Kidney (tissue), 14 donors: Measurements from ENCODE around the gene C2CD3. TPM values are rescaled to one million over a fixed set of nuclear protein-coding genes. Genes with fewer than 3 reads are reported as not detected.
A peak's percentile ranks its signal among the peaks of the same experiment; 100 is the strongest.

Experiments used
- DNase-seq, 5 donors: peaks; one replicate each; pipeline ENCODE4 v3.0.0-alpha.2; 2013 to 2020
- FAIRE-seq: peaks from 2 replicates; lab custom pipeline; 2012; peaks lifted over from hg19 to GRCh38; lab: Jason Lieb, UNC
- H3K27ac ChIP-seq, 2 donors: one replicate each; pipeline ENCODE4 v1.7.0; 2013; ENCODE audit warnings: low read depth in 2 of 2, low read length in 2 of 2, inconsistent platforms in 1 of 2
- H3K27me3 ChIP-seq: one replicate; pipeline ENCODE4 v1.7.1; 2013; ENCODE audit warnings: low read length, inconsistent platforms; ENCODE audit not compliant: control insufficient read depth, insufficient read depth
- H3K36me3 ChIP-seq, 3 donors: one replicate each; pipeline versions ENCODE4 v1.7.0 to v1.7.1; 2013; ENCODE audit warnings: low read length in 3 of 3, control low read depth in 1 of 3, inconsistent platforms in 1 of 3; ENCODE audit not compliant: insufficient read depth in 3 of 3, control insufficient read depth in 2 of 3
- H3K4me1 ChIP-seq, 3 donors: one replicate each; pipeline versions ENCODE4 v1.7.0 to v1.7.1; 2013; ENCODE audit warnings: low read length in 3 of 3, inconsistent platforms in 1 of 3, low read depth in 1 of 3; ENCODE audit not compliant: control insufficient read depth in 2 of 3, insufficient read depth in 2 of 3
- H3K4me3 ChIP-seq, 3 donors: one replicate each; pipeline versions ENCODE4 v1.7.0 to v1.8.1; 2013; ENCODE audit warnings: low read length in 3 of 3, control low read depth in 1 of 3, inconsistent platforms in 1 of 3
- H3K9ac ChIP-seq, 3 donors: one replicate each; pipeline versions ENCODE4 v1.7.0 to v1.7.1; 2013; ENCODE audit warnings: low read length in 3 of 3, control low read depth in 1 of 3, inconsistent platforms in 1 of 3
- H3K9me3 ChIP-seq, 3 donors: one replicate each; pipeline versions ENCODE4 v1.7.0 to v1.7.1; 2013; ENCODE audit warnings: low read length in 3 of 3, control low read depth in 1 of 3, inconsistent platforms in 1 of 3; ENCODE audit not compliant: control insufficient read depth in 2 of 3, insufficient read depth in 1 of 3
- intact Hi-C: fragments of 100-400 bp; cut with DNase I; formaldehyde crosslinking; loops from one replicate; pipeline ENCODE4 v1.11.1; 2022
- polyA plus RNA-seq: library from polyadenylated mRNA; stranded (reverse); fragments of 350-450 nt; fragmentation: Illumina TruSeq; extraction: RNeasy Lipid Tissue Mini Kit (QIAGEN cat#74804); gene quantifications from one replicate; pipeline ENCODE4 v1.2.3, GENCODE V29; 2014; ENCODE audit warnings: low read depth, low replicate concordance; ENCODE audit not compliant: insufficient read depth
- total RNA-seq: library from RNA; stranded (reverse); fragmentation: NEBNext Ultra II Directional; extraction: Animal tissue kit (Norgen Biotek cat#: 25700); gene quantifications from one replicate; pipeline ENCODE4 v1.2.1, GENCODE V29; 2021
- TF ChIP-seq, protein P1 (sequence below): IDR thresholded peaks from 3 replicates; pipeline ENCODE4 v1.5.1; 2012; ENCODE audit warnings: mild to moderate bottlenecking, moderate library complexity, borderline replicate concordance; ENCODE audit not compliant: insufficient read depth; ENCODE audit errors: extremely low read depth
- donor health status: control.
- donor health status: control.
- donor health status: control.
- donor health status: control.
- donor health status: control.
- donor health status: DM: yes; HTN: yes; CAD: no.
- donor health status: Normal renal cell carcinoma (clear cell type).

Gene C2CD3
- total and polyA plus RNA-seq, 2 donors from 2014 or later, result 5.6 to 28.7 TPM

DNA sequence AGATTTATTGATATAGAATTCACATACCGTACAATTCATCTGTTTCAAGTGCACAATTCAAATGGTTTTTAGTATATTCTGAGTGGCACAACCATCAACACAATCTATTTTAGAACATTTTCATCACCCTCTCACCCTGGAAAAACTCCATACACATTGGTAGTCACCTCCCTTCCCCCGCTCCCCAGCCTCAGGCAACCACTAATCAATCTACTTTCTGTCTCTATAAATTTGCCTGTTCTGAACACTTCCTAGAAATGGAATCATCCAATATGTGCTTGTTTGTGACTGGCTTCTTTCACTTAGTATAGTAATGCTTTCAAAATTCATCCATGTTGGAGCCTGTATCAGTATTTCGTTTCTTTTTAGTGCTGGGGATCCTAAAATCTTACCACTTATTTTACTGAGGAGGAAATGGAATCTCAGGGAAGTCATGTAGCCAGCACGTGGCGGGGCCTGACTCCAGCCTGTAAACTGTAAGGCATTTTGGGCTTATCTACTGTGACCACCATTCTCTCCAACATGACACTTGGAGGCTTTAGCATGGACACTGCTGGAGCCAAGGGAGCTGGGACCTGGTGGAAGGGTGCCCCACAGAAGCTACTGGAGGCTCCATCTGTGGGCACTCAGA, 161.0 kb downstream of the C2CD3 start:
- DNase-seq (no peak), FAIRE-seq (no peak)
- TF ChIP-seq, protein P1, sequence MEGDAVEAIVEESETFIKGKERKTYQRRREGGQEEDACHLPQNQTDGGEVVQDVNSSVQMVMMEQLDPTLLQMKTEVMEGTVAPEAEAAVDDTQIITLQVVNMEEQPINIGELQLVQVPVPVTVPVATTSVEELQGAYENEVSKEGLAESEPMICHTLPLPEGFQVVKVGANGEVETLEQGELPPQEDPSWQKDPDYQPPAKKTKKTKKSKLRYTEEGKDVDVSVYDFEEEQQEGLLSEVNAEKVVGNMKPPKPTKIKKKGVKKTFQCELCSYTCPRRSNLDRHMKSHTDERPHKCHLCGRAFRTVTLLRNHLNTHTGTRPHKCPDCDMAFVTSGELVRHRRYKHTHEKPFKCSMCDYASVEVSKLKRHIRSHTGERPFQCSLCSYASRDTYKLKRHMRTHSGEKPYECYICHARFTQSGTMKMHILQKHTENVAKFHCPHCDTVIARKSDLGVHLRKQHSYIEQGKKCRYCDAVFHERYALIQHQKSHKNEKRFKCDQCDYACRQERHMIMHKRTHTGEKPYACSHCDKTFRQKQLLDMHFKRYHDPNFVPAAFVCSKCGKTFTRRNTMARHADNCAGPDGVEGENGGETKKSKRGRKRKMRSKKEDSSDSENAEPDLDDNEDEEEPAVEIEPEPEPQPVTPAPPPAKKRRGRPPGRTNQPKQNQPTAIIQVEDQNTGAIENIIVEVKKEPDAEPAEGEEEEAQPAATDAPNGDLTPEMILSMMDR, result no peak
- no peak overlapping the region for H3K27ac ChIP-seq
- H3K27me3 ChIP-seq, result no peaks in the 10 kb centered on the region
- H3K4me3 ChIP-seq, result no peak overlapping the region
- no peaks in the 10 kb centered on the region for H3K9me3 ChIP-seq
- peaks cover 0 to 3% (median 2%) of the 10 kb centered on the region in 3 donors for H3K36me3 ChIP-seq
- no peak overlapping the region for H3K9ac ChIP-seq
- intact Hi-C loops, result no loop called here
- H3K4me1 ChIP-seq, result peaks cover 0 to 5% (median 0%) of the 10 kb centered on the region in 3 donors

DNA sequence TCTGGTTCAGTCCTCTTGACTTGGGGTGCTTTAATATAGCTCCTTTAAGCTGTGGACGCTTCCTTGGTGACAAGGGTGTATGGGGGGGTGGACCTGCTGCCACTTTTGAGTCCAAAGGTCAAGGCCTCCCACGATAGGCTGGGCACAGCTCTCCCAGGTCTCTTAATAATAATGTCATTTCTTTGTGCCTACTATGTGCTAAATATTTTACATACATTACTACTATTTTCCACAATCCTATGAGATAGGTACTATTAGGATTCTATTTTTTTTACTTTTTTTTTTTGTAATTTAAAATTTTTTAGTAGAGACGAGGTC, 161.6 kb downstream of the C2CD3 start:
- FAIRE-seq (no peak), DNase-seq (no peak)
- H3K4me1 ChIP-seq, result peaks cover 0 to 5% (median 0%) of the 10 kb centered on the region in 3 donors
- H3K4me3 ChIP-seq, result no peak overlapping the region
- peaks cover 0 to 3% (median 2%) of the 10 kb centered on the region in 3 donors for H3K36me3 ChIP-seq
- no peaks in the 10 kb centered on the region for H3K27me3 ChIP-seq
- no peak overlapping the region for H3K27ac ChIP-seq
- H3K9me3 ChIP-seq, result no peaks in the 10 kb centered on the region
- TF ChIP-seq, protein P1, result no peak
- H3K9ac ChIP-seq, result no peak overlapping the region
- intact Hi-C loops, result no loop called here

DNA sequence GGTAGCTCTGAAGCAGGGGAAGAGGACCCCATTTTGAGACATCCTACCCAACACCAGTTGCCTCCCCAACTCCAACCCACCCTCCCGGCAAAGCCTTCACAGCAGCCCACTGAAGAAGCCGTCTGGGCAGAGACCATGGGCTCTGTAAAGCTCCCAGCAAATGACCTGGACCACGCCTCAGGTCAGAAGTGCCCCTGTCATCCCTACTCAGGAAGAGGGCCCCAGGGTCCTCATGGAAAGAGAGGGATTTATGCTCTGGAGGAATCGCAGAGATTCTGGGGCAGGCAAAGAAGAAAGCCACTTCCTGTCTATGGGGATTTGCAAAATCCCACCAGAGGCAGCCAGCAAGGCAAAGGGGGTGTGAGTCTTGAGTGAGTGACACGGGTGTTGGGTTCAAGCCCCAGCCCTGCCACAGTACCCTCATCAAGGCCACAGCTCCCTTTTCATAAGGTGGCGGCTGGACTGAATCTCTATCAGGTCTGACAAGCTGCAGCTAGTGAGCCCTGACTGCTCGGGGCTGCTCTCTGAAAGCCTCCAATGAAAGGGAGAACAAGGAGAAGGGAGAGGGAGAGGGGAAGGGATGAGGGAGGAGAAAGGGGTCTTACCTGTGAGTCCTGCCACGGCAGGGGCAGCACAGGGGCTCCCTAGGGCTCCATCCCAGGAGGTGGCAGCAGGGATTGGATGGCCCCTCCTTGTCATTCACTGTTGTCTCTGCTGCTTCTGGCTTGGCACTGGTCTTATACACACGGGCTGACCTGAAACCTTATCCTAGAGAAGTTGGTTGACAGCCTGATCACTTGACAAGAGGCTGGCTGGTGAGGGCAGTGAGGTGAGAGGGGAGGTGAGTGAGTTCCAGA, 162.2 kb downstream of the C2CD3 start, which contains the start of gene UCP3:
Gene UCP3 (minus strand): TSS at position 713 of the 857 bp plus-strand sequence. CDS start 2,043 bp downstream, outside the sequence.
- TF ChIP-seq, protein P1, result no peak
- no peak within 1 kb of the TSS for H3K4me3 ChIP-seq
- H3K9me3 ChIP-seq, result no peaks in the 10 kb centered on the region
- no peak within 1 kb of the TSS for H3K9ac ChIP-seq
- H3K27ac ChIP-seq, result no peak within 1 kb of the TSS
- intact Hi-C loops, result no loop called here
- peak in 2 of 5 donors; percentile 12 to 17 for DNase-seq
- H3K4me1 ChIP-seq, result peaks cover 0 to 5% (median 0%) of the 10 kb centered on the region in 3 donors
- H3K27me3 ChIP-seq, result no peaks in the 10 kb centered on the region
- no peak for FAIRE-seq
- H3K36me3 ChIP-seq, result peaks cover 0 to 2% (median 2%) of the 10 kb centered on the region in 3 donors
